Measurements from ENCODE around the gene SMAD3.

The SMAD3 gene

GRCh38 chr15:67216859-67217258 is 151.5 kb downstream of the SMAD3 start:
- TF ChIP-seq ZFX (IDR thresholded peaks at IDR 0.05) (no peak), CTCF (conservative IDR thresholded peaks at IDR 0.05) (no peak)

GRCh38 chr15:67218428-67218827 is 153.0 kb downstream of the SMAD3 start:
- H3K27ac ChIP-seq: no peak overlapping the region
- no peak for TF ChIP-seq CTCF (conservative IDR thresholded peaks at IDR 0.05)
- TF ChIP-seq ZFX (IDR thresholded peaks at IDR 0.05): no peak

More at GRCh38 chr15:67216859-67217258, 151.5 kb downstream of the SMAD3 start:
- no peak overlapping the region for H3K27ac ChIP-seq

GRCh38 chr15:67219288-67219687 is 153.9 kb downstream of the SMAD3 start:
- TF ChIP-seq CTCF (conservative IDR thresholded peaks at IDR 0.05) (no peak), ZFX (IDR thresholded peaks at IDR 0.05) (no peak)
- H3K27ac ChIP-seq: no peak overlapping the region

GRCh38 chr15:67224889-67225288 is 159.5 kb downstream of the SMAD3 start:
- TF ChIP-seq ZFX (IDR thresholded peaks at IDR 0.05): no peak
- TF ChIP-seq CTCF (conservative IDR thresholded peaks at IDR 0.05): no peak

GRCh38 chr15:67225336-67225735 is 159.9 kb downstream of the SMAD3 start:
- H3K27ac ChIP-seq: no peak overlapping the region
- TF ChIP-seq ZFX (IDR thresholded peaks at IDR 0.05): no peak
- TF ChIP-seq CTCF (conservative IDR thresholded peaks at IDR 0.05): no peak

More at GRCh38 chr15:67224889-67225288, 159.5 kb downstream of the SMAD3 start:
- no peak overlapping the region for H3K27ac ChIP-seq

GRCh38 chr15:67227431-67227830 is 162.0 kb downstream of the SMAD3 start:
- TF ChIP-seq ZFX (IDR thresholded peaks at IDR 0.05): no peak
- TF ChIP-seq CTCF (conservative IDR thresholded peaks at IDR 0.05): no peak
- H3K27ac ChIP-seq: no peak overlapping the region

GRCh38 chr15:67227846-67228245 is 162.4 kb downstream of the SMAD3 start:
- H3K27ac ChIP-seq: no peak overlapping the region
- TF ChIP-seq ZFX (IDR thresholded peaks at IDR 0.05) (no peak), CTCF (conservative IDR thresholded peaks at IDR 0.05) (no peak)

All from C4-2B (cell line).